ENCODE results near the gene DGKD.

Gene DGKD

GRCh38 chr2:233426619-233427342 is 72.5 kb downstream of the DGKD start:
- no peak for TF ChIP-seq CTCF (IDR thresholded peaks at IDR 0.05)

GRCh38 chr2:233428008-233428407 is 73.7 kb downstream of the DGKD start:
- no peak for TF ChIP-seq CTCF (IDR thresholded peaks at IDR 0.05)

- TF ChIP-seq CTCF (IDR thresholded peaks at IDR 0.05), result no peak
Measured at GRCh38 chr2:233428438-233428837, 74.1 kb downstream of the DGKD start.

- no peak for TF ChIP-seq CTCF (IDR thresholded peaks at IDR 0.05)
Measured at GRCh38 chr2:233429175-233429897, 75.0 kb downstream of the DGKD start.

- TF ChIP-seq CTCF (IDR thresholded peaks at IDR 0.05), result no peak
Measured at GRCh38 chr2:233430081-233430480, 75.8 kb downstream of the DGKD start.

- no peak for TF ChIP-seq CTCF (IDR thresholded peaks at IDR 0.05)
Measured at GRCh38 chr2:233430651-233431050, 76.4 kb downstream of the DGKD start.

GRCh38 chr2:233433029-233433428 is 78.7 kb downstream of the DGKD start:
- TF ChIP-seq CTCF (IDR thresholded peaks at IDR 0.05), result no peak

Measured in LNCAP (cell line).